Measurements from ENCODE around the gene BDNF.

DNA sequence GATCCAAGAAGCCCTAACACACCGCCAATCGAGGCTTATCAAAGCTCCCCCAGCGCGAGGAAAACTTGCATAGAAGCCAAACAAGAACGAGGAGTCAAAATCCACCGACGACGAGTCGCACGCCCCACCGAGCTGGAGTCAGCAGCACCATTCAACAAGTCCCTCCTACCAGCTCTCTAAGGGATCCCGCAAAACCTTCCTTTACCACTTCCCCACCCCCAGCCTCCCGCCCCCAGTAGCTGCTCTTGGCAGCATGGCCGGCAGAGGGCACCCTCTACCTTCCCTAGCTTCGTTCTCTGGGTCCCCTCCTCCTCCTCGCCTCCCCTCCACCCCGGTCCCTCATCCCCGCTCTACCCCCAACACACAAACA lies 1.4 kb downstream of the BDNF start:
- no peak for TF ChIP-seq POLR2A (IDR thresholded peaks at IDR 0.05; ENCODE audit: low read length)
- TF ChIP-seq GATA1 (IDR thresholded peaks at IDR 0.05; ENCODE audit: low read depth, low read length), result no peak

All from erythroblast (primary cell).